ENCODE results near the gene PSMD4.
"Not testable (repeated sequence)": the region's sequence is repeated elsewhere in the genome, so short reads cannot be mapped to it uniquely, and the experiment has no call there.

Gene PSMD4

GRCh38 chr1:151275341-151275740 is 20.8 kb downstream of the PSMD4 start:
- DNase-seq, result not testable (repeated sequence)

- DNase-seq, result no peak
Measured at GRCh38 chr1:151277249-151277648, 22.7 kb downstream of the PSMD4 start.

- DNase-seq, result peak; percentile 98 to 99
Measured at GRCh38 chr1:151281225-151281968, 26.9 kb downstream of the PSMD4 start.

GRCh38 chr1:151281969-151282882 is 27.7 kb downstream of the PSMD4 start, which contains the start of gene ZNF687:
TSS of gene ZNF687 (plus strand) at chr1:151282299. CDS start at chr1:151286292, 3,993 bp downstream.
- DNase-seq, result peak; percentile 95 to 96

GRCh38 chr1:151282883-151283725 is 28.6 kb downstream of the PSMD4 start:
- no peak for DNase-seq

- DNase-seq, result no peak
Measured at GRCh38 chr1:151284013-151284577, 29.6 kb downstream of the PSMD4 start.

GRCh38 chr1:151286619-151287340 is 32.2 kb downstream of the PSMD4 start:
- DNase-seq, result no peak

- no peak for DNase-seq
Measured at GRCh38 chr1:151287341-151287699, 32.8 kb downstream of the PSMD4 start.

GRCh38 chr1:151287767-151288500 is 33.4 kb downstream of the PSMD4 start:
- DNase-seq, result no peak

GRCh38 chr1:151288502-151288901 is 34.0 kb downstream of the PSMD4 start:
- no peak for DNase-seq

- no peak for DNase-seq
Measured at GRCh38 chr1:151289080-151289935, 34.8 kb downstream of the PSMD4 start.

GRCh38 chr1:151289991-151290708 is 35.6 kb downstream of the PSMD4 start:
- DNase-seq, result no peak

GRCh38 chr1:151290709-151291303 is 36.3 kb downstream of the PSMD4 start:
- no peak for DNase-seq

- no peak for DNase-seq
Measured at GRCh38 chr1:151292207-151293030, 37.9 kb downstream of the PSMD4 start.

- DNase-seq, result no peak
Measured at GRCh38 chr1:151293093-151293492, 38.6 kb downstream of the PSMD4 start.

- no peak for DNase-seq
Measured at GRCh38 chr1:151294742-151295462, 40.4 kb downstream of the PSMD4 start.

- DNase-seq, result no peak
Measured at GRCh38 chr1:151309811-151310323, 55.3 kb downstream of the PSMD4 start.

Measured in stimulated activated CD4-positive, alpha-beta T cell treated with anti-CD3 and anti-CD28 coated beads, Interleukin-2, amount 100 ng/mL, for 48 hours (primary cell).